Skeletal muscle satellite cell (primary cell): ENCODE measurements around the gene CISD3. TPM values are rescaled to one million over a fixed set of nuclear protein-coding genes. Genes with fewer than 3 reads are reported as not detected.

Source experiments
- H3K27me3 ChIP-seq: 2 replicates; pipeline ENCODE4 v1.7.0; 2013; ENCODE audit warnings: low read length; ENCODE audit not compliant: control insufficient read depth, insufficient read depth
- H3K36me3 ChIP-seq: 2 replicates; pipeline ENCODE4 v1.7.0; 2013; ENCODE audit warnings: mild to moderate bottlenecking, control low read depth, low read length; ENCODE audit not compliant: insufficient read depth
- H3K4me1 ChIP-seq: 2 replicates; pipeline ENCODE4 v1.7.0; 2013; ENCODE audit warnings: low read length; ENCODE audit not compliant: control insufficient read depth, insufficient read depth
- H3K4me2 ChIP-seq: 2 replicates; pipeline ENCODE4 v1.7.0; 2013; ENCODE audit warnings: mild to moderate bottlenecking, low read length
- H3K4me3 ChIP-seq: 2 replicates; pipeline ENCODE4 v1.7.0; 2013; ENCODE audit warnings: low read length
- H3K9ac ChIP-seq: 2 replicates; pipeline ENCODE4 v1.7.0; 2013; ENCODE audit warnings: mild to moderate bottlenecking, low read depth, low read length, moderate library complexity
- H3K9me3 ChIP-seq: replicated peaks from 2 replicates; pipeline ENCODE4 v1.7.0; 2013; ENCODE audit warnings: mild to moderate bottlenecking, control low read depth, low read length
- small RNA-seq: library from RNA; depleted of rRNA; stranded (forward); fragments of <200 nt; gene quantifications from one replicate; pipeline ENCODE3, GENCODE V24; 2012

Gene CISD3

DNA sequence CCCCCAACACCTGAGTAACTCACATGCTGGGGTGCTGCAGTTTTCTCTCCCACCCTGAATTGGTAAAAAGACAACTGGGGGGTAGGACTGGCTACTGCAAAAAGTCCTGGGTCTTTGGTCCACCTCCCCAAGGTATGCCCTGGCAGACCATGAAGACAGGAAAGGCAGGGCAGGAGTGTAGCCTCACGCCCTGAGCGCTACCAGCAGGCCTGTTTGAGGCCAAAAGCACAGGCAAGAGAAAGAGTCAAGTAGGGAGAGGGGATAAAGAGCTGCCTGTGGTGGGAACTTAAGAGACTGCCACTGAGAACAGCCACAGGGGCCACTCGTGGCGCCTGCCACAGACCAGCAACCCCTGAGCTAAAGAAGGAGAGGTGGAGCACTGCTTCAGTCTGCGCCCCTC lies 36.2 kb downstream of the CISD3 start:
- no peak overlapping the region for H3K9ac ChIP-seq
- H3K4me3 ChIP-seq, result no peak overlapping the region
- H3K9me3 ChIP-seq, result no peaks in the 10 kb centered on the region
- peaks cover 84% of the 10 kb centered on the region for H3K36me3 ChIP-seq
- no peaks in the 10 kb centered on the region for H3K27me3 ChIP-seq
- H3K4me2 ChIP-seq, result no peak overlapping the region
- H3K4me1 ChIP-seq, result no peaks in the 10 kb centered on the region

- no peaks in the 10 kb centered on the region for H3K4me1 ChIP-seq
- H3K9ac ChIP-seq, result no peak overlapping the region
- no peaks in the 10 kb centered on the region for H3K9me3 ChIP-seq
- no peak overlapping the region for H3K4me2 ChIP-seq
- H3K4me3 ChIP-seq, result no peak overlapping the region
- H3K27me3 ChIP-seq, result no peaks in the 10 kb centered on the region
- H3K36me3 ChIP-seq, result peaks cover 86% of the 10 kb centered on the region
Observed at GRCh38 chr17:38768417-38768816, 38.3 kb downstream of the CISD3 start.

- H3K9me3 ChIP-seq, result no peaks in the 10 kb centered on the region
- H3K4me1 ChIP-seq, result no peaks in the 10 kb centered on the region
- H3K9ac ChIP-seq, result no peak overlapping the region
- H3K4me2 ChIP-seq, result no peak overlapping the region
- H3K27me3 ChIP-seq, result no peaks in the 10 kb centered on the region
- peaks cover 80% of the 10 kb centered on the region for H3K36me3 ChIP-seq
- H3K4me3 ChIP-seq, result no peak overlapping the region
Observed at GRCh38 chr17:38773258-38773657, 43.1 kb downstream of the CISD3 start.

GRCh38 chr17:38777641-38778250 lies 47.6 kb downstream of the CISD3 start:
- no peaks in the 10 kb centered on the region for H3K27me3 ChIP-seq
- H3K4me2 ChIP-seq, result no peak overlapping the region
- no peaks in the 10 kb centered on the region for H3K9me3 ChIP-seq
- H3K36me3 ChIP-seq, result peaks cover 84% of the 10 kb centered on the region
- H3K4me3 ChIP-seq, result no peak overlapping the region
- no peaks in the 10 kb centered on the region for H3K4me1 ChIP-seq
- H3K9ac ChIP-seq, result no peak overlapping the region

DNA sequence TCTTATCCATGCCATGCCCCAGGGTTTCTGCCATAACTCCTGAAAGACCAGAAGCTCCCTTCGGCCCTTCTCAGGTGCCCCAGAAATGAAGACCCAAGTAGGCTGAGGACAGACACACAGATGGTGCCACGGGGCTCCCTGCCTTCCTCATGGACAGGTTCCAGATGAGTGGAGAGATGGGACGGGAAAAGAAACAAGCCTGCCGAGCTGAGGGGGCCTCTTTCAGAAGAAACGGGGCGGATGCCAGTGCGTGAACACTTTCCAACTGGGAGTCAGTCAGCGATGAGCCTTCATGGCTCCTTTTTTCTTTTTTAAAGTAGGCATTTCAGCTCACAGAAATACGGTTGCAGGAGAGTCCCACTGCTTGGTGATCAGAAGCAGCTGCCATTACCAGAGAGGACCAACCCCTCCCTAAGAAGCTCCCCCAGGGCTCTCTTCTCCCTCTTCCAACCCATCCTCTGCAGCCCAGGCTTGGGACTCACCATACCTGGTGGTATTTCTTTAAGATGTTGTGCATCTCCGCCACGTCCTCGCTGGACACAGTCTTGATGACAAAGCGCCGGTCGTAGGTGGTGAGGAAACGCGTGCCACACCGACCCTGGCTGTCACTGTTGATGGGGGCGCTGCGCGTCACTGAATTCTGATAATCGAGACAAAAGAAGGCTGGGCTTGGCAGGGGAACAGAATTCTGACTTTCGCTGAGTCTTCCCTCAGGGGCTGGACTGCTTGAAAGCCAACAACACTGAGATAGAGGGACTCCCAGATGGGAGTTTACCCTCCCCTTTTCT lies 50.0 kb downstream of the CISD3 start:
- no peak overlapping the region for H3K4me3 ChIP-seq
- H3K9ac ChIP-seq, result no peak overlapping the region
- no peaks in the 10 kb centered on the region for H3K4me1 ChIP-seq
- no peaks in the 10 kb centered on the region for H3K27me3 ChIP-seq
- H3K4me2 ChIP-seq, result no peak overlapping the region
- H3K36me3 ChIP-seq, result peaks cover 82% of the 10 kb centered on the region
- H3K9me3 ChIP-seq, result no peaks in the 10 kb centered on the region

- H3K4me3 ChIP-seq, result no peak overlapping the region
- H3K36me3 ChIP-seq, result peaks cover 76% of the 10 kb centered on the region
- no peaks in the 10 kb centered on the region for H3K9me3 ChIP-seq
- no peak overlapping the region for H3K9ac ChIP-seq
- H3K4me2 ChIP-seq, result no peak overlapping the region
- H3K4me1 ChIP-seq, result no peaks in the 10 kb centered on the region
- no peaks in the 10 kb centered on the region for H3K27me3 ChIP-seq
Observed at GRCh38 chr17:38783227-38783626, 53.1 kb downstream of the CISD3 start.

Small RNA genes within 50 kb of the gene (small RNA-seq; reads per million reads assigned to genes)
- gene MIR4726 (not detected), gene MIR4734 (not detected), gene RNA5SP440 (0.28 reads per million), gene RNU6-866P (not detected)
